RPMI7951 (cell line): ENCODE results near the gene ZAR1L. TPM values are rescaled to one million over a fixed set of nuclear protein-coding genes. Genes with fewer than 3 reads are reported as not detected.

ENCODE experiments used
- DNase-seq: peaks from one replicate; pipeline ENCODE4 v3.0.0-alpha.2; 2012; ENCODE audit warnings: low read depth
- total RNA-seq: library from RNA; depleted of rRNA; stranded (reverse); fragments of >200 nt; shearing (Covaris generic); gene quantifications from 2 replicates; pipeline ENCODE4 v1.2.3, GENCODE V29; 2014

The ZAR1L gene
- total RNA-seq, 1 experiment from 2014 or later: 0.12 TPM

DNA sequence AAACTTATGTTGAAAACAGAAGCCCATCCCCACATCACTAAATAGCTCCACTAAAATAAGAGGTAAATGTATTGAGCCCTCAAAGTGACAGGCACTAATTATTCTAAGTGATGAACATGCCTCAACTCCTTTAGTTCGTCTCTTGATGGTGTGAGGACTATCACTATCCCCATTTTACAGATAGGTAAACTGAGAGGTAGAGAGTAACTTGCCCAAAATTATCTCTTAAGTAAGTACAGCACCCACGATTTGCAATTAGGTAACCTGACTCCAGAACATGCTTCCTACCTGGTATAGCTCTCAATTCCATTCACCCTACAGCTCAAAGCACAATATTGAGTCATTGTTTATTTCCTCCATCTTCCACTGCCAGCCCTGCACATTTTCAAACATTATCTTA lies 12.7 kb downstream of the ZAR1L start:
- DNase-seq: no peak

DNA sequence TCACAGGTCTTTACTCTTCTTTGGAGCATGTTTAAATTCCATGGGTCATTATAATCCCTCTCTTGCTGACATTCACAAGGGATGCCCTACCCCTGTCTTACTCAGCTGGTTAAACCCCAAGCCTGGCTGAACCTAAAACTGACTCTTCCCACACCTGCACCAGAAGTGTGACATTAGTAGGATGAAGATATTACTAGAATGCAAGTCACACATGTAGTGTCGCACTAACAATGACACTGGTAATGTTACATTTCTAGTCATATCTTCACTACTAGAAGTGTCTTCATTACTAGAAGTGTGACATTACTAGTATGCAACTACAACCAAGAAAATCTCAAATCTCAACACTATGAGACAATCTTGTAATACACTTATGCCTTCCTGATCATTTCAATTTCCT lies 14.2 kb downstream of the ZAR1L start:
- no peak for DNase-seq

- no peak for DNase-seq
Measured at GRCh38 chr13:32300406-32300805, 14.8 kb downstream of the ZAR1L start.

- no peak for DNase-seq
Measured at GRCh38 chr13:32299893-32300292, 15.3 kb downstream of the ZAR1L start.

- no peak for DNase-seq
Measured at GRCh38 chr13:32298695-32299094, 16.5 kb downstream of the ZAR1L start.

DNA sequence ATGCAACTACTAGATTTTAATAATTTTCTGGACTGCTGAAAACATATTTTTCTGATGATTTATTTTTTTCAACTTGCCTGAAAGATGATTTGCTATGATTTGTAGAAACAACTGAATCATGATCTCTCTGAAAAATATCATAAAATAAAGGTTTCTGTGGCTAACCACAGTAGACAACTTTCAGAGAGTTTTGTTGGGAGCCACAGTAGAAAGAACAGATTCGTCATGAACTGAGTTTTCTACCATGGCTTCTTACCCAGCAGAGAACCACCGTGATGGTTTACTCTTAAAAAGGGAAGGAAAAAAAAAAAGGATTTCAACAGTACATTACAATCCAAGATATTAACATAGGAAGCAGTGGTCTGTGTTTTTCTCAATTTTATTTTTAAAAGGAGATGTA lies 18.0 kb downstream of the ZAR1L start:
- DNase-seq: no peak

DNA sequence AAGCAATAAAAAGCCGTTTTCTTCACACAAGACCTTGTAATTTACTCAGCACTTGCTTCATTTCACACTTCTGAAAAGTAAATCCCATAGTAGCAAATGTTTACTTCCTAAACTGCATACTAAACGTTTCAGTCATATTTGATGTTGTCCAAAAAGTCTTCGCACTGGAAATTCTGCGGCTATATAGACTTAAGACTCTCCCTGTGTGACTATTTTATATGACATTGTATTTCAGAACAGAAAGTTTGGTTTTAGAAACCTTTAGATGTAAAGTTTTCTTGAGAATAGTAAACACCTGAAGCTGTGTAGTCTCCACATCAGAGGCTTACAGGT lies 29.6 kb downstream of the ZAR1L start:
- no peak for DNase-seq

DNA sequence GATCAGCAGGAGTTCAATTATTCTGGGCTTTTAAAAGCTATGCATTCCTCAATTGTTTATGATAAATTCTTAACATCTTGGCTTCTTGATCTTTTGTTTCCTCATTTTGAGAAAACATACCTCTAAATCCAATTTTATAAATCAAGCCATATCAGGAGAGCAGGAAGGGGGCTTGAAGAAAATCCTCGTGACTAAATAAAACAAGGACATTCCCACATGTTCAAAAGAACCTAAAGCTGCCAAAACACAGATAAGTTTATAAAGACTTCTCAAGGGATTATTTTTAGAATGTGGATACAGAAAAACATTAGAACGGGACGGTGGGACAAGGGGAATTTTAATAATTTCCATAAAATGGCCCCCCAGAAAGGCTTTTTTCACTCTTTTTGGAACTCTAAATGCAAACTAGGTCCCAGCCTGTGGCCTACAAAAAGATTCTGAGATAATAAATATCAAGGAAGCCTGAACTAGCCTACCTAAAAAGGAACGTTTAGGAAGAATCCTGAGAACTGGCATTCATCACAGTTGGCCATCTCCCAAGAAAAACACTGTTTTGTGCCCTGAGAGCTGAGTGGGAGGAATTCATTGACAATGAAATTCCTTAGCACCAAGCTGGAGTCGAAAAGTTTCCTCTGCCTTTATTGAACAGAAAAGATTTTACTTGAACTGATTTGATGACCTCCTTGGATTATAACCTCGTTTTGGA lies 30.1 kb downstream of the ZAR1L start:
- peak; percentile 76 for DNase-seq

DNA sequence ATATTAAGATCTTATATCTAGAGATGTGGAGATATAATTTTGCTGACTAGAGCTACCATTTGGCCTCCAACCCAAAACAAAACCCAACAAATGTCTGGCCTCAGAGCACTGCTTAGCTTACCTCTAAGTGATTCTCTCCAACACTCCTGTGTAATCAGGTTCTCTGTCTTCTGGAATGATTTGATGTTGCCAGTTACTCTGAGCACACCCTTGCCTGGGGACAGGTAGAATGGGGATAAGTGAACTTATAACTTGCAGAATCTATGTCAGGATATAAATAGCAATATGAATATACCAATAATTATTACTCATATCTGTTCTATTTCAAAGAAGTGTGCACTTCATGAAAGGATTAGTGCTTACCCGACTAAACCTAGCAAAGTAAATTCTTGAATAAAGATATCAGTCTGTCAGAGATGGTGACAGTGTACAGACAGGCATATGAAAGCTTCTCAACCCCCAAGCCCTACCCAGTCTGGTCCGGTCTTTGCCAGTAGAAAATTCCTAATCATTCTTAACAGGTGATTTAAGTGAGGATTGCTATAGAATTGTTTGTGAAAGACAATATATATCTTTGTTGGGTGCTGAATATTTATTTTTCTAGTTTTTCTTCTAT lies 33.0 kb downstream of the ZAR1L start:
- DNase-seq: no peak

- no peak for DNase-seq
Measured at GRCh38 chr13:32281096-32281495, 34.1 kb downstream of the ZAR1L start.

DNA sequence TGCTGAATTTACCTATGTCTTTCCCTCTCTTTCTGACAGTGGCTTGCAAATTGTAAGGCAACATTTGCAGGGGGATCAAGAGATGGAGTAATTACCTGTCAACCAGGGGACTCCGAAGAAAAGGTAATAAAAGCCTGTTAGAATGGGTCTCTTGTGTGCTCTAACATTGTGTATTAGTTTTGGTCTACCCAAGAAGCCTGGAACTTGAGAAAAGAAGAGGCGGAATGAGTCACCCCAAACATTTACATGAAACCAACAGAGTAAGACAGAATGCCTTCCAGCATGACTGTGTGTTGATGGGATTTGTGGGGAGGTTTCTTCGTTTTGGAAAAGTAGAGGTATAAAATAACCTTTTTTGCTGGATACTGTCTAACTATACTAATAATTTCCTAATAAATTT lies 36.7 kb downstream of the ZAR1L start:
- peak; percentile 26 for DNase-seq

- no peak for DNase-seq
Measured at GRCh38 chr13:32277839-32278238, 37.3 kb downstream of the ZAR1L start.

DNA sequence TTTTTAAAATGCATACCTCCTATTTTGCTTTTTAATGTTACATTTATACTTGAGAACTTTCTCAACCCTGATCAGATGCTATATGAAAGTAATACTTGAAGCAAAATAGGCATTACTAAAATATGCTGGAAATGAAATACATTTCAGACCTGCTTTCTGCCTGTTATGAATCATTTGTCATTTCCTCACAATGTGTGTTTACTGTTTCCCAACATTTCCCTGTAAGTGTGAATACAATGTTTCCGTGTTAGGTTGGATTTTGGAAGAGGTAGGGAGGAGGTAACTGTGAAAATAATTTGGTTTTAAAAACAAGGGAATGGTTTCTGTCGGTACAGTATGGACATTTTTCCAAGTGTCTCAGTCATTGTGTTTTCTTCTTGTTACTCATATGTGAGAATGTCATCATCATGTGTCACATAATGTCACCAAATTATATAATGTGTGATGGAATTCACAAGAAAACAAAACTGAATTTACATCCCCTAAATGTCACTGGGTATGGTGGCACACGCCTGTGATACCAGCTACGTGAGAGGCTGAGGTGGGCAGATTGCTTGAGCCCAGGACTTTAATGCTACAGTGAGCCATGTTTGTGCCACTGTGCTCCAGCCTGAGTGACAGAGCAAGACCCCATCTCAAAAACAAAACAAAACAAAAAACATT lies 43.0 kb downstream of the ZAR1L start:
- no peak for DNase-seq

GRCh38 chr13:32267836-32268439 lies 47.2 kb downstream of the ZAR1L start:
- DNase-seq: no peak

DNA sequence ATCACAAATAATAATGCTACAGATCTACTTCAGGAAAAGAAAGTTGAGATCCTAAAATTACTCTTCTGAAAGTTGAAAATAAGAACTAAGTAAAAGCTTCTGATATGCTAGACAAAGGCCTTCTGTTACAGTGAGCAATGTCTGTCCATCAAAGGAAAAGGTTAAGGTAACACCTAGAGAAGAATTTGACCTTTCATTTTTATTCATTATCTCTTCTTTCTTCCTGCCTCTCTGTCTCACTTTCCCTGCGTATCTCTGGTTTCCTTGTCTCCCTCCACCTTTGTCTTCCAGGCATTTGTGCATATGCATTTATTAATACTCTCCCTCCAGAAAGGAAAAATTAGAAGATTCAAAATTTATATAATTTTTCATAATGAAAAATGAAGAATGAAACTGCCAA lies 49.0 kb downstream of the ZAR1L start:
- DNase-seq: no peak

GRCh38 chr13:32265726-32266125 lies 49.4 kb downstream of the ZAR1L start:
- DNase-seq: no peak

- peak; percentile 25 for DNase-seq
Measured at GRCh38 chr13:32264407-32264806, 50.8 kb downstream of the ZAR1L start.

GRCh38 chr13:32262619-32263018 lies 52.5 kb downstream of the ZAR1L start:
- DNase-seq: no peak

GRCh38 chr13:32262165-32262564 lies 53.0 kb downstream of the ZAR1L start:
- DNase-seq: peak; percentile 6

- DNase-seq: peak; percentile 87
Measured at GRCh38 chr13:32261567-32261966, 53.6 kb downstream of the ZAR1L start.

DNA sequence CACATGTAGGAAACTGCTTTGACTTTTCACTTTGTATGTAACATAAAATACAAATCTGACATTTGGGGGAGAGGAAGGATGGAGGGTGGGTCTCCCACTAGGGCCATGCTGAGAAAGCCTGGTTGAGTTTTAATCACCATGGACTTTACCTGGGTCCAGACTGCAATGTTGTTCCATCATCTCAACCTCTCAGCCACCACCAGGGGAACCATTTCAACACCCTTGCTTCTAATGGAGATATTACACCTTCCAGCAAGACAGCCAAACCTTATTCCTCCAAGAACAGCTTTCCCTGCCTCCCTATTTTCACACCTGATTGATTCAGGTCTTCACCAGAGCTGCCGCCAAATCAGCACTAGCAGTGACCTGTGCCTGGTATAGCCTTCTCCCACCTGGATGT lies 56.0 kb downstream of the ZAR1L start:
- DNase-seq: no peak

DNA sequence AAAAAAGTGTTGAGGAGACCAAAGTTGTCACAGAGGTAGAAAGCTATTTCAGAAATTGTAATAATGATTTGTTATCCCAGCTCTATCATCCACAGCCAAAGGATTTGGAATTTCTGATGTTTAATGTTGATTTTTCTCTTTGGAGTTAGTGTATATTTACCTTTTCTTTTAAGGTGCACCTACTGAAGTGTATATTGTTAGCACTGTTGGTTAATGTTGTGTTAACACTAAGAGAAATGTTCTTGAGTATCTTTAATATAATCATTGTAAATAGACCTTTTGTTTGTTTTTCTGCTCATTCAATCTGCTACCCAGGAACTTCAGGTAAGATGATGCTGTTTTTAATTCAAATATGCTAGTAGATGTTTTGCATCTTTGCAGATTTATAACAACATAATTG lies 57.5 kb downstream of the ZAR1L start:
- DNase-seq: no peak

GRCh38 chr13:32256243-32256642 lies 58.9 kb downstream of the ZAR1L start:
- DNase-seq: no peak
